Globus pallidus (tissue), 1 donor: Measurements from ENCODE around the gene SPATA19.
A peak's percentile ranks its signal among the peaks of the same experiment; 100 is the strongest.

Experiments used
- DNase-seq: peaks from one replicate; pipeline ENCODE4 v3.0.0-alpha.2; 2015; ENCODE audit warnings: low spot score

The SPATA19 gene

DNA sequence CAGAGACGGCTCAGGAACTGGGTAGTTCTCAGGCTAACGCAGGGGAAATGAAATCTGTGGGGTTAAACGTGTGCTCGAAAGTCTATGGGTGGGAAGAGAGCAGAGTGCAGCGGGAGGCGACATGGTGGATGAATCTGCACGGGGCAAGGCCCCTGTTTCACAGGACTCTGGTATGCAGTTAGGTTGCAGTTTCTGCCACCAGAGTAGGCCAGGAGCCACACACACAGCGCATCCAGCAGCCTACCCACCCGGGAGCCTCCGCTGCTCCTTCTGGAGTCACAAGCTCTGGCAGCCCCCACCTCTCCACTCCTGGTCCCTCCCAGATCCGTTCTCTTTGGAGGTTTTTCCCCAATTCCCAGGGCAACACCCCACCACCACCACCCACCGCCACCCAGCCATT, 27.0 kb downstream of the SPATA19 start:
- DNase-seq, result no peak

DNA sequence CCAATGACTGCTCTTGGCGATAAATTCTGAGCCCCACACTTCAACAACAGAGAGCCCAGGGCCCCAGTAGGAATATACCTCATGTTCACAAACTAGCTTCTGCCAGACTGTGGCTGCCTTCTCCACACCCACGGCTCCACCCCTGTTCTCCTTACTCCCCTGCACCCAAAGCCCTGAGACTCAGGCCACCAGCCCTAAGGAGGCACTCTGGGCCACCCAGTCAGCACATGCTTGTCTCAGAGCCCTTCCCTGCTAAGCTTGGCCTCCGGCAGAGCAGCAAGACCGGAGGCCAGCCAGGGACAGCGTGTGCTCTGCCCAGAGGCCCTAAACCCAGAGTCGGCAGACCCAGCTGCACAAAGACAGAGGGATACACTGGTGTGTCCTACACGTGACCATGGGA, 27.9 kb downstream of the SPATA19 start:
- DNase-seq, result no peak

DNA sequence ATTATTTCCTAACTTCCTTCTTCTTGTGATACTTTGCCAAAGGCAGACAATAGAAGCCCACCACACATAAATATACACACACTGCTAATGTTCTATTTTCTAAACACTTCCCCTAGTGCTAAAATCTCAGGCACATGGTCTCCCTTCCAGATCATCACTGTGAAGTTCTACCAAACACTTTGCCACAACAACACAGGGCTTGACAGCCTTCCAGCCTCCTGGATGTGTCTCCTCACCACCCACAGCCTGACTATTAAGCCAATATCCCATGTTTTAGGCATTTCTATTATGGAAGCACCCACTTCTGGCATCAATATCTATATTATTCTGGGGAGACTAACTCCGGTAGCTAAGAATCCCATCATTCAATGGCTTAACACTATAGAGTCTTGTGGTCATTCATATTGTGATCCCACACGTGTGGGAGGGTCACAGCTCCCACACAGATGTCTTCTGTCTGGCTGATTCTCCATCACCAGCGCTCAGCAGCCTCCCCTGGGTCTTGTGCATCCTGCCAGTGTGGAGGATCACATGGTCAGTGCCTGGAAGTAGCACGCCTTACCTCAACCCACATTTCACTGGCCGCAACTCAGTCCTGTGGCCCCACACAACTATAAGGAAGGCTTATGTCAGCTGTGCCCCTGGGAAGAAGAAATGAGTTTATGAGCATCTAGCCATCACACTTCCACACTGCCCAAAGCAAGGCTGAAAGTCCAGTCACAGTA, 29.0 kb downstream of the SPATA19 start:
- no peak for DNase-seq

DNA sequence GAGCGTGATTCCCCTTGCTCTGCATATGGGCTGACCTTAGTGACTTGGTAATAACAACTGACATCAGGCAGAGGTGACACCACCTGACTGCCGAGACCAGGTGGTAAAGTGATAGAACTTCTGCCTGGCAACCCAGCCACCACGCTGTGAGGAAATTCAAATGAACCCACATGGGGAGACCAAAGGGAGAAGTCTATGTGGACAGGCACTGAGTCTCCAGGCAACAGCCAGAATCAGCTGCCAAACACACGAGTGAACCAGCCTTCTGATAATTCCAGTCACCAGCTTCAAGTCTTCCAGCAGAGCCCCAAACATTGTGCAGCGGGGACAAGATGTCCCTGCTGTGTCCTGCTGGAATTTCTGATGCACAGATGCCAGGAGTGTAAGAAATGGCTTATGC, 29.7 kb downstream of the SPATA19 start:
- DNase-seq, result no peak

DNA sequence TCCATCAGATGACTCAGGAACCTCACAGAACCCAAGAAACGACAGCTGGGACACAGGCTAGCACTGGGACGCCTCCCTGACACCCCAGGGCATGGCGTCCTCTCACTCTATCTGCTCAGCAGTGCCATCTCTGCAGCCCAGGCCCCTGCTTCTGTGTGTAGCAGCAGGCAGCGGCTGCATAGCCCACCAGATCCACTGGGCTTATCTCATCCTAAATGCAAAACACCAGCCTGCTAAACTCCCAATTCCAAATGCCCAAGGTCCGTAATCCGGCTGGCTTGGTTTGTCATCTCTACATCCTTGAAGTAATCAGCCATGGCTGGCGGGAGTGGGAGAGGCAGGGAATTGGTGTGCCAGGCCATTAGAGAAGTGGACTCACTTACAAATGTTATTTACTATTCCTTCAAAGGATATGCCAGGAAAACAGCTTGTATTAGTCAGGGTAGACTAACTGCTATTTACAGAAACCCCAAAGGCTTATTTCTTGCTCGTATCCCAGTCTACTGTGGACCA, 30.7 kb downstream of the SPATA19 start:
- no peak for DNase-seq

DNA sequence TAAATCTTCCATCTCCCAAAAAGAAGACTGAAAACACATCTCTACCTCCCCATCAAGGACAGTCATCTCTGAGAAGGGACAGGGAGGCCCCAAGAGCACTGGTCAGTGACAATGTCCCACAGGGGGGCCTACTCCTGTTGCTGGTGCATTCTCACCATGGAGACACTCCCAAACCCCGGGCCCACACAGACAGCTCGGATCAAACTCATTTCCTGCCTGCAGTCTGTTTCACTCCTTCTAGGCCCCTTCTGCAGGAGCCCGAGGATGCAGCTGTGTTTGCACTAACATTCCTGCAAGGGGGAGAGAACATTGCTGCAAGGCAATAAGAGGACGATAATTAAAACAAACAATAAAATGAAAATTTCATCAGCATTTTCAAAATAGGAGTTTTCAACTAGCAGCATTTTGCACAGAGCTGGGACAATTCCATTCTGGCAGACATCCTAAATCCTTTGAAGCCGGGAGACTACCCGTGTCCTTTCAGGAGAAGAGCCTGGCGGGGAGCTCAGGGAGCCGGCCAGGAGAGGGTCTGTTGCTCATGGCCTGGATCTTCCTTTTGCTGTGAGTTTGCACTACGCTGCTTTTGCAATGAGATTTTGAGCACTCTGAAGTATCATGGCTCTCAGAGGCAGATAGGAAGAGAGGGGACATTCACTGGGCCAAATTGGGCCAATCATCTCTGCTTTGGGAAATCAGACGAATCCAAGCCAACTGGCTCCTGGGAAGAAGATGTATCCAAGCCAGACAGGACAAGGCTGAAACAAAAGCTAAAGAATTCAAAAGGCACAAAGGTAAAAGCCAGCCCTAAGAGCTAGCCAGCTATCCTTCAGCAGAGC, 33.2 kb downstream of the SPATA19 start:
- DNase-seq, result no peak

DNA sequence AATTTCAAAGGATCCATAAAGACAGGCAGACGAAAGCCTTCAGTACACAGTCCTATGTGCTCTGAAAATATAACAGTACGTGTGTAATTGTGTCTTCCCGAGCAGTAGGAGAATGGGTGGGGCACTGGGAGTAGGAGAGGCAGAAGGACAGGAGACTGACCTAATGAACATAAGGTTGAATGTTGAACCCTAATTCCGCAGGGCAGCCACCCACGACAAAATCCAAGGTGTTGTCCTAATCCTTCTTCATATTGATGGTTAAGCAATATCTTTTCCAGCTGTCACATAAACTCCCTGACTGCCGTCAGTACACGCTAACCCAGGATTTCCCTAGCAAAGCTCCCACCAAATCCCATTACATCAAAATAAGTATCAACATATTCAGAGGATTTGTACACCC, 34.5 kb downstream of the SPATA19 start:
- no peak for DNase-seq

DNA sequence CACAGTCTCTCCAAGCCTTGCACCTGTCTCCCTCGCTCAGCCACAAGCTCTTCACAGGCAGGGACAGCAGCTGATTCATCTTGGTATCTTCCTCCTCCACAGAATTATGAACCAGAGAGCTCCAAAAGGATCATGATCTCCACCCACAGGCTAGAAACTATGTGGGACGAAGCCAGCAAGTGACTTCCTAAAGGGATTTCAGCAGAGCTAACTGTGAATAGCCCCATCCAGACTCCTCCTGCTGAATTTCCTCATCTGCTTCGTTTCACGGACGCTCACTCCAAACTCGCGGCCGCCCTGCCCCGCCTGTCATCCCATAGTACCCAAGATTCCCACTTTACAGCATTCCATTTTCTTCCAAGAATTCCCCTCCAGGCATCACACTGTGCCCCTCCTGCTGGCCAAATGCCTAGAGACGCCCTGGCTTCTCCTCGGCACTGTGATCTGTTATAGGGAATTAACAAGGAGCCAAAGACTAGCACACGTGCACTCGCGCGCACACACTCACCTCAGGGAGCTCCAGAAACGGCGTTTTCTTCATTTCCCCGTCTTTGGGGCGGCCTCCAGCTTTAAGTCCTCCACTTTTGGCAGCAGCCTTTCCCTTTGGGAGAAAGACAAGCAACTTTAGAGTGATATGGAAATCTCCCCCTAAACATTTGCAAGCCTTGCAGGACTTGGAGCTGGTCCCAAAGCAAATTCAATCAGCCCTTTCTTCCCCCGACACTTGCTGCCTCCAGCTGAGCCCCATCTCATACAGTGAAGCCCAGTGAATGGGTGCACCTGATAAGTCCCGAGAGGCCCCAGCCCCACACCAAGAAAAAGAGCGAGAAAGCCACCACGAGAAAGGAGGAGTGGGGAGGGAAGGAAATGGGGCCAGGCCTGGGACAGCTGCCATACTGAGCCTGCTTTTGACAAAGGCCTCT, 35.5 kb downstream of the SPATA19 start:
- peak; percentile 52 for DNase-seq

DNA sequence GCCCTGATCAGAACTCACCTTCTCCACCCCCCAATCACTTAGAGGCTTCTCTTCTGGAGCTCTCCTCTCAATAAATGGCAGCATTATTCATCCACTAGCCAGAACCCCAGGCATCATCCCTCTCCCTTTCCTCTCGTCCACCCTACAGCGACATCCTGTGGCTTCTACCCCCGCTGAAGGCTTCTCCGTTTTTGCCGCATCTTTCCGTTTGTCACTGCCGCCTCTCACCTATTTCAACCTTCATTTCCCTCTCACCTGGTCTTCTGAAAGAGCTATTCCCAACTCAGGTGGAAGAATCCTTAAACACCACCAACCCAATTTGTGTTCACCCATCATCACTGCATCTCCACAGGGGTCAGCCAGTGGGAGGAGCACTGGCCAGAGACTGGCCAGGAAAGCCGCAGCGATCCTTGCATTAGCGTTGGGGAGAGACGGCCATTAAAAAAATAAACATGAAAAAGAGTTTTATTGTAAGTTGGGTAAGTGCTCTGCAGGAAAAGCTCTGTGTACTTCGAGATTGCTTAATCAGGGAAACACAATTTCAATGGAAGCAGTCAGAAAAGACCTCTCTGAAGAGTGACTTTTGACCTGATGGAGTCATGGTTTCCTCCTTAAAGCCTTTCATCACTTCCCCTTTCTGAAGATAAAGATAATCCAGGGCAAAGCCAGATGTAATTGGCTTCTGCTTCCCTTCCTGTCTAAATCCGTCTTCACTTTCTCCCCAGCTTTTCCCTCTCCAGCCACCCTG, 36.7 kb downstream of the SPATA19 start:
- no peak for DNase-seq

DNA sequence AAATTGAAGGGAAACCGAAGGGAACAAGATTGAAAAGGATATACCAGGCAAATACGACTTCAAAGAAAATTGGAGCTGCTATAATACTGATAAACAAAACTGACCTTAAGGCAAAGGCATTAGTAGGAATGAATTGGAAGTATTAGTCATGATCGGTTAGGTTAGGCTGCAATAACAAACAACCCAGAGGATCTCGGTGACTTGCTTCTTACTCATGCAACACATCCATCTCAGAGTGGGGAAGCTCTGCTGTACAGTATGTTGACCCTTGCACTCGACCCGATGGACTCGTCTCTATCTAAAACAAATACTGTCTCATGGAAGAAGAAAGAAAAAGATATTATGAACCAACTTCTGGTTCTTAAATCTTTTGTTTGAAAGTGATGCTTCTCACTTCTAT, 42.3 kb downstream of the SPATA19 start:
- no peak for DNase-seq

DNA sequence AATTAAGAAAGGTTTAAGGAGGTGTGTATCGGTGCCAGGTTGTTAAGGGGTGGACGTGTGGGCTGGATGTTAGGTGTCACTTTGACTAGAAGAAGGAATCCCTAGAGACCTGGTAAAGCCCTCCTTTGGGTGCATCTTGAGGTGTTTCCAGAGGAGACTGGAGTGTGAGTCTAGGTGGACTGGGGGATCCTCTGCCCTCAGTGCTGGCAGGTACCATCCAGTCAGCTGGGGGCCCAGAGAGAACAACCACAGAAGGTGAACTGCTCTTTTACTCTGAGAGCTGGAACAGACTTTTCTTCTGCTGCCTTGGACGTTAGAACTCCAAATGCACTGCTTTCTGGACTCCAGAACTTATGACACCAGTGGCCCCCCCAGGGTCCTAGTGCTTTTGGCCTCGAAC, 44.0 kb downstream of the SPATA19 start:
- no peak for DNase-seq

DNA sequence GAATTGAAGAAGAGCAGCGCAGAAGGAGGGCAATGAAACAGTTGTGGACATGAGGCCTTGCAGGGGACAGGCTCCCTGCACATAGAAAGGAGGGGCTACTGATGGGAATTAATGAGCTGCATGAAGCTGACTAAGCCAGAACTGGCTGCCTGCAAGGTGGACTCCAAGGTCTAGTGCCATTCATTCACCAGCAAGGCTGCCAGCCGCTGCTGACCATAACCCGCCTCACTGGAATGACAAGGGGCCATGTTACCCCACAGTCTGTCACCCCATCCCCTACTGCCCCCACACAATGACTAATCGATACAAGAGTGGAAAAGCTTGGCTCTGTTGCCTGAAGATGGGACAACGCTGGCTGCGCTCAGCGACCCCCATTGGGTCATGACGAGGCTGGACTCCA, 44.6 kb downstream of the SPATA19 start:
- DNase-seq, result no peak

DNA sequence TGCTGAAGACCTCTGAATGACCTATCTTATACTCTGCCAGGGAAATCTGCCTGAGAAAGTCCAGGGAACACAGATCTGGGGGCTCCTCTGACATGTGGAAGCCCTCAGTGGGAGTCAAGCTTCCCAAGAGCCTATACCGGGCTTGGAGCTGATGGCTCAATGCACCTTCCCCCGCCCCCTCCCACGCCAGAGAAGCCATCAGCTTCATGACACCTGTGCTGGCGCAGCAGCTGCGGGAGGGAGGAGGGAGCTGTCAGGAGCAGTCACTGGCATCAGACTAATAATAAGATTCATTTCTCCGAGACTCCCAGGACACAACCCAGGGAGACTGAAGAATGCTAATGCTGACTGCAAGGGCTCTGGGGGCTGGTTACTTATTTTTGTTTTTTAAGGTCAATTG, 47.8 kb downstream of the SPATA19 start:
- DNase-seq, result no peak

DNA sequence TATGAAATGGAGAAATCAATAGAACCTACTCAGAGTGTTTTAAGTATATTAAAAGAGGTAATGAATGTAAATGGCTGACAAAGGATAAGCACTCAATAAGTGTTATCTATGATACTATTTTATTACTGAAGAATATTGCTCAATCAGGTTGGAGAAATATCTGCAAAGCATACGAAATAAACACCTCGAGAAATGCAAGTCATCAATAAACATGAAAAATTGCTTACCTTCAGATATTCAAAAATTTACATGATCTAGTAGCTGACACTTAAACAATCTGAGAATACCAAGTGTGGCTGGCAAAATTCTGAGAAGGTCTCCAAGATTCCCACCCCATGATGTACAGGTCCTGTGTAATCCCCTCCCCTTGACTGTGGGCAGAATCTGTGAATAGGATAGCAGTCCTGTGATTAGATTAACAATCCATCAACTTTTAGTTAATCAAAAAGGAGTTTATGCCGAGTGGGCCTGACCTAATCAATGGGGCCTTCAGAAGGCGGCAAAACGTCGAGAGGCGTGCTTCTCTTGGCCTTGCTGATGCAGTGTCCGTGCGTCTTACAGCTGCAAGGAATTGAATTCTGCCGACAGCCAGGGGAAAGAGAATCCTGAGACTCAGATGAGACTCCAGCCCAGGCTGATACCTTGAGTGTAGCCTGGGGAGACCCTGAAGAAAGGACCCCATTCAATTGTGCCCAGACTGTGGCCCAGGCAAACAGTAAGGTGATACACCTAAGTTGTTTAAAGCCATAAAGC, 49.1 kb downstream of the SPATA19 start:
- no peak for DNase-seq

DNA sequence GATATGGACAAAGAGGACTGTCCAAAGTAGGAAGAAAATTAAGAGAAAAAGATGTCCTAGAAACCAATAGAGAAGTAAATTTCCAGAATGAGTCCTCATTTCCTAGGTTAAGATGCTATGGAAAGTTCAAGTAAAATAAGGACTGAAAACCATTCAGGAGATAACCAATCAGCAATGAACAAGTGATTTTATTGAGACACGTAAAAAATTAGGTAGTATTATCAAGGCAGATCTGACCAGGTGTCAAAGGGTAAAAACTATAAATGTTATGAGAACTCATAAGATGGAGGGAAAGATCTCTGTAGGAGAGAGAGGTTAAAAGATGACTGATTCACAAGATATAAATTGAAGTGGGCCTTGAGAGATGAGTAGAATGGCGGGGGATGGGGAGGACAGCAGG, 50.2 kb downstream of the SPATA19 start:
- no peak for DNase-seq

DNA sequence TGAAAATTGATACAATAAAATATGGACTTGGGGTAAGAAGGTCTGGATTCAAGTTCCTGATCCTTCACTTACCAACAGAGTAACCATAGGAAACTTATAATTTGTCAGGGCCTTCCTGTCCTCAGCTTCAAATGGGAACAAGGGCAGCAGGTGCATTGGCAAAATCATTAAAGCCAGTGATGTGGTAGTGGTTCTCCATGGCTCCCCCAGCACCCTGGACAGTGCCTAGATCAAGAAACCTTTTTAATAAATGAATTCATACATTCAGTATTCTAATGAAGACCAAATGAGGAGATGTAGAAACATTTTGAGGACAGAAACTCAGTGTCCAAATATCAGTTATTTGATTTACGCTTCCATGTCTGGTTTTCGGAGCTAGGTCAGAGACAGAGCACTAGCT, 51.1 kb downstream of the SPATA19 start:
- DNase-seq, result no peak

DNA sequence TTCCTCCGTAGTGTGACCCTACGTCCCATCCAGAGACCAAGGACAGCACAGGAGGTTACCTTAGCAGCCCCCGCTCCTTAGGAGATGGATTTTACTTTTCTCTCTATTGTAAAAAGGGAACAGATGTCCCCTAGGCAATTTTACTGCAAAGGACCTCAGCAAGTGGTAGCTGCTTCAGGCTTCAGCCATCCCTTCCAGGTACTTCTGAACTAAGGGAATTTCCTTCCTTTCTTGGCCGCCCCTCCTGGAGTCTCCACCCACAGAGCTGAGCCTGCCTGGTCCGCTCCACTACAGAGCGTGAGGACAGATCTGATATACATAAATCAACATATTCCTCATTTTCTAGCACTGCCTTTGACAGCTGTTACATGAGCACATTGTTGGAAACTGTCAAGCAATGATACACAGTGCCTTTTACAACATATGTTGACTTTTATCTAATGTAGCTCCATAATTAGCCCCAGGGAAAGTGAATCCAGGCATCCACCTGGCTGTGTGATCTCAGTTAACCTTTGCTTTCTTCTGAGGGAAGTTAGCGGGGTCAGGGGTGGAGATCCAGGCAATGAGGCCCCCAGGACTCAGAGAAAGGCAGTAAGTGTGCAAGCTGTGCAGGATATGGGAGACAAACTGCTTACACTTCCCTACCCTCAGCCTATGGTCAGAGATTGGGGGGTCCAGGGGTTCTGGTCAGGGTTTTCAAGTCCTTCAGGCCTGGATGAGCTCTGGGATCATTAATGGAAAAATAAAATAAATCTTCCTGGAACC, 51.9 kb downstream of the SPATA19 start:
- DNase-seq, result no peak

DNA sequence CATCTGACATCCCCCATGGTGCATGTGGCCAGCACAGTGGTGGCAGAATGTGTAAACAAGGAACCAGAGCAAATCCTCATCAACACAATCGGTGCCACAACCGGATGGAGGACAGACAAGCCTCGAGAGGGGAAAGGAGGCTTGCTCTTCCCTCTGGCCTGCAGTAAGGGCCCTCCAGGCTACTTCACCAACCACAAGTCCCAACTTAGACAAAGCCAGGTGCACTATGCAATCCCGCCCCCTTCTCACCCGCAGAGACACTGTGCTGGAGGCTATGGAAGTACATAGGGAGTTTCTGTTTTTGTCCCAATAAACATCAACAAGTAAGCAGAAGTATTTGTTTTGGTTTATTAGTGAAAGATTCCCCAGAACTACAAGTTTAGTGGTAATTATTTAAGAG, 54.3 kb downstream of the SPATA19 start:
- no peak for DNase-seq
